RWPE2 (cell line): ENCODE data around the gene FAM168A.
"Not testable (repeated sequence)": the region's sequence is repeated elsewhere in the genome, so short reads cannot be mapped to it uniquely, and the experiment has no call there.

ENCODE experiments used
- ATAC-seq: fragments of 200-7000 bp; cut with Tn5 transposase; 3 replicates; pipeline ENCODE4 v1.9.1; 2021; ENCODE audit warnings: low read depth
- DNase-seq: peaks from one replicate; pipeline ENCODE4 v3.0.0-alpha.2; 2020; ENCODE audit warnings: low spot score
- H3K27ac ChIP-seq: fragments of 450-650 bp; 2 replicates; pipeline ENCODE4 v1.5.1; 2017; ENCODE audit warnings: mild to moderate bottlenecking; ENCODE audit not compliant: poor library complexity, severe bottlenecking
- H3K27me3 ChIP-seq: fragments of 250-450 bp; sonication (Bioruptor Pico); 2 replicates; pipeline ENCODE4 v1.5.1; 2021; ENCODE audit warnings: mild to moderate bottlenecking, moderate library complexity; ENCODE audit not compliant: insufficient read depth, poor library complexity, severe bottlenecking
- H3K36me3 ChIP-seq: fragments of 250-450 bp; sonication (Bioruptor Pico); 2 replicates; pipeline ENCODE4 v1.5.1; 2020; ENCODE audit warnings: low read depth, mild to moderate bottlenecking, moderate library complexity
- H3K4me1 ChIP-seq: fragments of 250-450 bp; sonication (Bioruptor Pico); 2 replicates; pipeline ENCODE4 v1.5.1; 2021; ENCODE audit warnings: mild to moderate bottlenecking, moderate library complexity; ENCODE audit not compliant: insufficient read depth, poor library complexity, severe bottlenecking
- H3K4me3 ChIP-seq: fragments of 250-450 bp; sonication (Bioruptor Pico); 2 replicates; pipeline ENCODE4 v1.5.1; 2021; ENCODE audit warnings: mild to moderate bottlenecking, moderate library complexity; ENCODE audit not compliant: severe bottlenecking
- H3K9me3 ChIP-seq: fragments of 250-450 bp; sonication (Bioruptor Pico); 2 replicates; pipeline ENCODE4 v1.5.1; 2021; ENCODE audit warnings: mild to moderate bottlenecking, moderate library complexity; ENCODE audit not compliant: severe bottlenecking
- CTCF ChIP-seq: fragments of 450-650 bp; IDR thresholded peaks from one replicate; pipeline ENCODE4 v1.5.1; 2017; ENCODE audit warnings: mild to moderate bottlenecking, moderate library complexity; ENCODE audit not compliant: poor library complexity, severe bottlenecking

The FAM168A gene

GRCh38 chr11:73452726-73453125, 145.2 kb downstream of the FAM168A start:
- Histone ChIP-seq H3K36me3 (no peaks in the 10 kb centered on the region), H3K4me1 (no peaks in the 10 kb centered on the region), H3K4me3 (no peak overlapping the region), H3K27ac (no peak overlapping the region), H3K27me3 (no peaks in the 10 kb centered on the region), H3K9me3 (no peaks in the 10 kb centered on the region)
- no peak for ATAC-seq
- TF ChIP-seq CTCF, result no peak
- DNase-seq, result no peak

GRCh38 chr11:73451896-73452295, 146.0 kb downstream of the FAM168A start:
- Histone ChIP-seq H3K27me3 (no peaks in the 10 kb centered on the region), H3K36me3 (no peaks in the 10 kb centered on the region), H3K4me1 (no peaks in the 10 kb centered on the region), H3K4me3 (no peak overlapping the region), H3K27ac (no peak overlapping the region), H3K9me3 (no peaks in the 10 kb centered on the region)
- TF ChIP-seq CTCF, result no peak
- ATAC-seq (no peak), DNase-seq (no peak)

GRCh38 chr11:73446766-73447165, 151.1 kb downstream of the FAM168A start:
- no peak for TF ChIP-seq CTCF
- no peak for DNase-seq
- Histone ChIP-seq H3K4me1 (no peaks in the 10 kb centered on the region), H3K9me3 (no peaks in the 10 kb centered on the region), H3K4me3 (no peak overlapping the region), H3K27ac (no peak overlapping the region), H3K27me3 (no peaks in the 10 kb centered on the region), H3K36me3 (no peaks in the 10 kb centered on the region)
- no peak for ATAC-seq

GRCh38 chr11:73445980-73446379, 151.9 kb downstream of the FAM168A start:
- ATAC-seq (no peak), DNase-seq (no peak)
- no peak for TF ChIP-seq CTCF
- H3K27ac ChIP-seq, result no peak overlapping the region
- no peaks in the 10 kb centered on the region for H3K9me3 ChIP-seq
- no peak overlapping the region for H3K4me3 ChIP-seq
- H3K4me1 ChIP-seq, result no peaks in the 10 kb centered on the region
- no peaks in the 10 kb centered on the region for H3K27me3 ChIP-seq
- H3K36me3 ChIP-seq, result no peaks in the 10 kb centered on the region

GRCh38 chr11:73439002-73439843, 158.7 kb downstream of the FAM168A start:
- DNase-seq, result no peak
- H3K36me3 ChIP-seq, result no peaks in the 10 kb centered on the region
- no peak for ATAC-seq
- no peak overlapping the region for H3K4me3 ChIP-seq
- H3K4me1 ChIP-seq, result no peaks in the 10 kb centered on the region
- H3K9me3 ChIP-seq, result peaks cover 2% of the 10 kb centered on the region
- H3K27ac ChIP-seq, result no peak overlapping the region
- no peak for TF ChIP-seq CTCF
- no peaks in the 10 kb centered on the region for H3K27me3 ChIP-seq

GRCh38 chr11:73436859-73437258, 161.1 kb downstream of the FAM168A start:
- H3K36me3 ChIP-seq, H3K9me3 ChIP-seq, H3K27ac ChIP-seq: not testable (repeated sequence)

More at GRCh38 chr11:73436859-73437258, 161.1 kb downstream of the FAM168A start:
- ATAC-seq, DNase-seq, H3K4me3 ChIP-seq, H3K27me3 ChIP-seq, H3K4me1 ChIP-seq: not testable (repeated sequence)
